Type B pancreatic cell (in vitro differentiated cells): ENCODE results near the gene PPM1L. TPM values are rescaled to one million over a fixed set of nuclear protein-coding genes. Genes with fewer than 3 reads are reported as not detected.

ENCODE experiments used
- DNase-seq: peaks from one replicate; pipeline ENCODE4 v3.0.0; 2021; ENCODE audit warnings: mixed read lengths; ENCODE audit not compliant: unreplicated experiment; ENCODE audit errors: extremely low spot score
- H3K27ac Mint-ChIP-seq: 2 replicates; pipeline ENCODE4 v1.8.0; 2021; ENCODE audit warnings: mild to moderate bottlenecking, mixed read lengths
- H3K27me3 Mint-ChIP-seq: 2 replicates; pipeline ENCODE4 v1.8.0; 2021; ENCODE audit warnings: mixed read lengths
- H3K36me3 Mint-ChIP-seq: 2 replicates; pipeline ENCODE4 v1.8.0; 2021; ENCODE audit warnings: mixed read lengths
- H3K4me1 Mint-ChIP-seq: one replicate; pipeline ENCODE4 v1.8.0; 2021; ENCODE audit warnings: mixed read lengths; ENCODE audit not compliant: unreplicated experiment
- H3K4me3 Mint-ChIP-seq: 2 replicates; pipeline ENCODE4 v1.8.0; 2021; ENCODE audit warnings: mild to moderate bottlenecking, mixed read lengths
- H3K9me3 Mint-ChIP-seq: 2 replicates; pipeline ENCODE4 v1.8.0; 2021; ENCODE audit warnings: mixed read lengths
- total RNA-seq: library from RNA; stranded (reverse); gene quantifications from 2 replicates; pipeline ENCODE4 v1.2.1, GENCODE V29; 2021; ENCODE audit warnings: low replicate concordance
- TF ChIP-seq, protein P1 (sequence below): fragments of 200-600 bp; sonication (generic); conservative IDR thresholded peaks from 2 replicates; pipeline ENCODE4 v1.5.0; 2021; ENCODE audit warnings: antibody characterized with exemption, mild to moderate bottlenecking

Gene PPM1L
- total RNA-seq, 1 donor from 2014 or later: 29.4 TPM

DNA sequence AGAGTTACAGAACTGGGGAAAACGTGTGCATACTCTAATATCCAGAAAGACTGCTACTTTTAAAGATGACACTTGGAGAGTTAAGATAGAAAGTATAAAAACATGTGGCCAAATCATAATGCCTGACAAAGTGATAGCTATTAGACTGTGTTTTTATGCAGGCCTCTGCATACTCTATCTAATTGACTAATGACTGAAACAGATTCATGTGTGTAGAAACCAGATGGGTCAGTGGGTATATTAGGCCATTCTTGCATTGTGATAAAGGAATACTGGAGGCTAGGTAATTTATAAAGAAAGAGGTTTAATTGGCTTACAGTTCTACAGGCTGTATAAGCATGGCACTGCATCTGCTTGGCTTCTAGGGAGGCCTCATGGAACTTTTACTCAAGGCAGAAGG lies 71.5 kb downstream of the PPM1L start:
- Mint-ChIP-seq H3K9me3 (no peaks in the 10 kb centered on the region), H3K27me3 (no peaks in the 10 kb centered on the region), H3K36me3 (no peaks in the 10 kb centered on the region), H3K4me1 (no peaks in the 10 kb centered on the region), H3K4me3 (no peak overlapping the region), H3K27ac (no peak overlapping the region)
- TF ChIP-seq, protein P1, sequence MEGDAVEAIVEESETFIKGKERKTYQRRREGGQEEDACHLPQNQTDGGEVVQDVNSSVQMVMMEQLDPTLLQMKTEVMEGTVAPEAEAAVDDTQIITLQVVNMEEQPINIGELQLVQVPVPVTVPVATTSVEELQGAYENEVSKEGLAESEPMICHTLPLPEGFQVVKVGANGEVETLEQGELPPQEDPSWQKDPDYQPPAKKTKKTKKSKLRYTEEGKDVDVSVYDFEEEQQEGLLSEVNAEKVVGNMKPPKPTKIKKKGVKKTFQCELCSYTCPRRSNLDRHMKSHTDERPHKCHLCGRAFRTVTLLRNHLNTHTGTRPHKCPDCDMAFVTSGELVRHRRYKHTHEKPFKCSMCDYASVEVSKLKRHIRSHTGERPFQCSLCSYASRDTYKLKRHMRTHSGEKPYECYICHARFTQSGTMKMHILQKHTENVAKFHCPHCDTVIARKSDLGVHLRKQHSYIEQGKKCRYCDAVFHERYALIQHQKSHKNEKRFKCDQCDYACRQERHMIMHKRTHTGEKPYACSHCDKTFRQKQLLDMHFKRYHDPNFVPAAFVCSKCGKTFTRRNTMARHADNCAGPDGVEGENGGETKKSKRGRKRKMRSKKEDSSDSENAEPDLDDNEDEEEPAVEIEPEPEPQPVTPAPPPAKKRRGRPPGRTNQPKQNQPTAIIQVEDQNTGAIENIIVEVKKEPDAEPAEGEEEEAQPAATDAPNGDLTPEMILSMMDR: no peak
- no peak for DNase-seq

DNA sequence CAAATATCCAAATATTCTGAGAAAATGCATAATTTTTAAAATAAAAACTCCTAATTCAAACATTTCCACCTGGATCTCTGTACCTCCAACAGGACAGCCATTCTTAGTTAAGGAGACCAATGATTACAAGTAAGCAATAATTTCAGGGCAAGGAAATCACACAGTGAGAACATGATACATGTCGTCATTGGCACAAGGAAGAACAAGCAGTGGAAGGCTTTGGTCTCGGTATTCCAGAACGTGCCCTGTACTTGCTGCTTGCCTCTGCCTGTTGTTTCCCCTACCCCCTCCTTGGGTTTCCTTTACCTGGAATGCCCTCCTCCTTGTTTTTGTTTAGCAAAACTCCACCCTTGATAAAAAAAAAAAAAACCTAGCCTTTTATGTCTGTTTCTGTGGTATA lies 72.8 kb downstream of the PPM1L start:
- TF ChIP-seq, protein P1: no peak
- no peak for DNase-seq
- Mint-ChIP-seq H3K4me3 (no peak overlapping the region), H3K4me1 (no peaks in the 10 kb centered on the region), H3K27me3 (no peaks in the 10 kb centered on the region), H3K36me3 (no peaks in the 10 kb centered on the region), H3K9me3 (no peaks in the 10 kb centered on the region), H3K27ac (no peak overlapping the region)

DNA sequence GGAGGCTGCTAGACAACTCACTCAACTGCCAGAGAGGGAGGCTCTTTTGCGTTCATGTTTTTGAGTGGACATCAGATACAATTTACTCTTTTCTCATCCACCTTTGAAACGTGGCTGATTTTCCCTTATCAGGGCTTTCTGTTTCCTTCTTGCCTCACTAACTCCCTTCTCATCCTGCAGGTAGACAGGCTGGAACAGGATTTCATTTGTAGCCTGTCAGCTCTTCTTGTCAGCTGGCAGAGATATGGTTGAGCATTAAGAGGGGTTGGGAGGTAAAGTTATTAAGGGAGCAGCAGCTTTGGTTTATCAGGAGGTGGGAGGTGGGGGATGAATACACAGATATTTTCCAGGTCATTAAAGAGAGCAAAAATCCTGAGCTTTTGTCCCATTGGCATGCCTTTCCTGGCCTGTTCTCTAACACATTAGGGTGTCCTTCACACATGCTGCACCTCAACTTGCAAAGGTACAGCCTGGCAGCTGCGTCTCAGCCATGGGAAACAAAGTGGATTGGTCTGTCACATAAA lies 73.5 kb downstream of the PPM1L start:
- H3K36me3 Mint-ChIP-seq: peaks cover 2% of the 10 kb centered on the region
- H3K4me1 Mint-ChIP-seq: no peaks in the 10 kb centered on the region
- H3K27ac Mint-ChIP-seq: no peak overlapping the region
- TF ChIP-seq, protein P1: no peak
- DNase-seq: no peak
- H3K4me3 Mint-ChIP-seq: no peak overlapping the region
- no peaks in the 10 kb centered on the region for H3K27me3 Mint-ChIP-seq
- H3K9me3 Mint-ChIP-seq: peaks cover 2% of the 10 kb centered on the region

DNA sequence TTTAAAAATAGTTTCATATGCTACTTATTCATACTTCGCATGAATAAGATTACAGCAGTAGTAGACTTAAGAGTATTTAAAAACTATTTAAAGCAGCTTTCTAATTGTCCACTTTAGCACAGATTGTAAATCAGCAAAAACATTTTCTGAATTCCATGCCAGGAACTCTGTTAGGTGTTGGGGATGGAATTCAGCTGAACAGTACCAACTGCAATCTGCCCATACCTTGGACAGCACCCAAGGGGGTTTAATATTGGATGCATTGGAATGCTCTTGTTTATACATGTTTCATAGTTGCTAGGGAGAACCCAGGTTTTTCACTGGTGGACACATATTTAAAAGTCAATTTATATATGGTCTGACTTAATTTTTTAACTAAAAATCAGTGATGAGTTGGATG lies 74.8 kb downstream of the PPM1L start:
- H3K4me3 Mint-ChIP-seq: no peak overlapping the region
- no peaks in the 10 kb centered on the region for H3K4me1 Mint-ChIP-seq
- H3K36me3 Mint-ChIP-seq: peaks cover 4% of the 10 kb centered on the region
- peaks cover 4% of the 10 kb centered on the region for H3K9me3 Mint-ChIP-seq
- TF ChIP-seq, protein P1: no peak
- DNase-seq: no peak
- H3K27ac Mint-ChIP-seq: no peak overlapping the region
- H3K27me3 Mint-ChIP-seq: no peaks in the 10 kb centered on the region

DNA sequence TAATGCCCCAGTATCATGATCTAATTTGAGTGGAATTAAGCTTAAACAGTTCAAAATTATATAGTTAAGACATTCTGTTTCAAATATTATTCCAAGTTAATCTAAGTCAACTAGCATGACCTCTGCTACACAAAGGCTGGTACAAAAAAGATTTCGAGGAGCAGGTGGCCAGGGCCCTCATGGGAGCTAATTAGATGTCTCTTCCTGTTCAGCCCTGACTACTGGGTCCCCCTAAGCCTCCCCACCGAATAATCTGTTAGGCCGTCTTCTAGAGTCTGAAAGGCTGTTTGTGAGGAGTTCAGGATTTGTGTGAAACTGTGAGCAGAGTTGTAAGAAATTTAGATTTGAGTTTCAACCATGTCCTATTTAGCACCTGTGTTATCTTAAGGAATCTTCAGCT lies 75.4 kb downstream of the PPM1L start:
- Mint-ChIP-seq H3K4me1 (no peaks in the 10 kb centered on the region), H3K27ac (no peak overlapping the region), H3K36me3 (peaks cover 4% of the 10 kb centered on the region), H3K4me3 (no peak overlapping the region), H3K27me3 (no peaks in the 10 kb centered on the region), H3K9me3 (peaks cover 4% of the 10 kb centered on the region)
- TF ChIP-seq, protein P1: no peak
- no peak for DNase-seq
